HG02981 (cell line): ENCODE data around the gene TMEM47.

Source experiments
- ATAC-seq: cut with Tn5 transposase; IDR thresholded peaks from one replicate; pipeline ENCODE4 v1.9.1; 2021; ENCODE audit warnings: mild to moderate bottlenecking, moderate library complexity; ENCODE audit not compliant: unreplicated experiment

The TMEM47 gene

DNA sequence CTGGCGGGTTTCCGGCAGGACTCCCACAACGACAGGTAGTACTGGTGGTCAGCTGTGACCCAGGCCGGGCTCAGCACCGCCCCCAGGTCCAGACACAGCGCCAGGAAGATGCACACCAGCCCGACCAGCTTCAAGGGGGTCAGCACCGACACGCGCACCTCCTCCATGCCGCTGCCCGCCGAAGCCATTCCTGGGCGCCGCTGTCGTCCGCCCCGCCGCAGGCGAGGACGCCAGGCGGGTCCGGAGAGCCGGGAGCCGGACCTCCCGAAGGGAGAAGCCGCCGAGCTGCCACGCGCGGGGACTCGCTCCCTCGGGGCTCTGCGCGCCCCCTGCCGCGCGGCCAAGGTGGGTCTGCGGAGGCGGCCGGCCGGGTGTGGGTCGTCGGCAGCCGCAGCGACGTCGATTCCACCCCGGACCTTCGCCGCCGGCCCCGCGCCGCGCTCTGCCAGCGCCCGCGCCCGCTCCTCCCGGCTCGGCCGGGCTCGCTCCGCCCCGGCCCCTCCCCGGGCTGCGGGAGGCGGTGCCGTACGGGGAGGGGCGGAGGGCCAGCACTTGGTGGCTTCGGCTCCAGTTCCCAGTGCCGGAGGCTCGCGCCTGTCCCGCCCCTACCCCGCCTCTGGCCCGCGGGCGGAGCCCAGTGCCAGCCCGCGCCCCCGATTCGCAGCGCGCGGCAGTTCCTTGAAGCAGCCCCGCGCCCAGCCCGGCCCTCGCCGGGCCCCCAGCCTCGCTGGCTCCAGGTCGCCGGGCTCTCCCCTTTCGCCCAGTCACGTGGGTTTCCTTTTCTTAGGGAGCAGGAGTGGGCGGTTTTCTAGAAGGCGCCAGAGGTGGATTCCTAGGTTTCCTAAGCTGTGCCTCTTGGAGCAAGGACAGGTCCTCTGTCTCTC, at the start of gene TMEM47:
Gene TMEM47 (minus strand): TSS at position 444 of the 884 bp plus-strand sequence. CDS start 256 bp downstream, at position 188.
- ATAC-seq = no peak

DNA sequence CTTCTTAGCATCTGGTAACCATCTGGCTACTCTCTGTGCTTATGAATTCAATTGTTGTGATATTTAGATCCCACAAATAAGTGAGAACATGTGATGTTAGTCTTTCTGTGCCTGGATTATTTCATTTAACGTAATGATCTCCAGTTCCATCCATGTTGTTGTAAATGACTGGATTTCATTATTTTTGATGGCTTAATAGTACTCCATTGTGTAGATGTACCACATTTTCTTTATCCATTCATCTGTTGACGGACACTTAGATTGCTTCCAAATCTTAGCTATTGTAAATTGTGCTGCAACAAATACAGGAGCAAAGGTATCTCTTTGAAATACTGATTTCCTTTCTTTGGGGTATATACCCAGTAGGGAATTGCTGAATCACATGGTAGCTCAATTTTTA, 30.0 kb upstream of the TMEM47 start:
- ATAC-seq = no peak

DNA sequence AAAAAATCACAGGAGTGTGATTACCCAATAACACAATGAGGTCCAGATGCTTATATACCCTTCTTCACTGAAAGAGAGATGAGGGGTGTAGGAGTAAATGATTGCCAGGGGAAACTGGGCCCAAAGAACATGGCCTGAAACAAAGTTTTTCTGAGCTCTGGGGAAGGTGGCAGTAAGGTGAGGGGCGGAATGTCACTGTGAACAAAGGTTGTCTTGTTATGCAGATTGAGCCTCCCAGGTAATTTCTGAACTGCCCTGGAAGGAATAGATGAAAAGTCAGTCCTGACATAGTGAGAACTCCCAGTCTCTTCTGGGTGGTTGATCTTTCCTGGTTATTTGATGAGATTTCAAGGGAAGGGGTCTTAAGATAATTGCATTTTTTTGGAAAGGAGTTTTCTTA, 2.5 kb upstream of the TMEM47 start:
- ATAC-seq = no peak

DNA sequence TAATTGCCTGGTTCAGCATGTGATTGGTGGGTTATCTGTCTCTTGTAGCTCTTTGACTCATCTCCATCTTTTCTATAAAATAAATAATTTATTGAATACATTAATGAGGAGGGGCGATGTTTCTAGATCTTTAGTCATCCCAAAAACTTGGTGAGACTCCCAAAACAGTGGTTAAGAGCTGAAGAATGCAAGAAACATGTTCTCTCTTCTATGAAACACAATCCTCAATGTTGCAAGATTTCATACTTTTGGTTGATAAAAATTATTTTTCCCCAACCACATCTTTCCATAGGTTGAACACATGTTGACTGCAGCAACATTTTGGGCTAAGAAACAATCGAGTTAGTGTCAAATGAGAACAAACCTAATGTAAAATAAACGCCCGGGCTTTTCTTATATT, 1.2 kb upstream of the TMEM47 start:
- no peak for ATAC-seq

DNA sequence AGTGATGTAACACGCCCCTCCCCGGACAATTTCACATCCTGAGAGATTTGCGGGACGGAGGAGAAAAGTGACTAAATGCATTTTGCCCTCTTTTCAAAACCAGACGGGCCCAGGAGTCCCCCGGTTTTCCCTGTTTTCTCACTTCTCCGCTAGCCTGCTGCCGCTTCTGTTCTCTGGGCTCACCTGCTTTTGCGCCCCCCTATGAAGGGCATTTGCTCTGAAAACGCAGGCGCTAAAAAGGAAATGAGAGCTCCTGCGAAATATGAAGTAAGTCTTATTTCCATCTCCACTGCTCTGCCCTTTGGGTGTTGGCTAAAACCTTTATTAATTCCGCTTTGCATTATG, 613 bp upstream of the TMEM47 start:
- no peak for ATAC-seq

DNA sequence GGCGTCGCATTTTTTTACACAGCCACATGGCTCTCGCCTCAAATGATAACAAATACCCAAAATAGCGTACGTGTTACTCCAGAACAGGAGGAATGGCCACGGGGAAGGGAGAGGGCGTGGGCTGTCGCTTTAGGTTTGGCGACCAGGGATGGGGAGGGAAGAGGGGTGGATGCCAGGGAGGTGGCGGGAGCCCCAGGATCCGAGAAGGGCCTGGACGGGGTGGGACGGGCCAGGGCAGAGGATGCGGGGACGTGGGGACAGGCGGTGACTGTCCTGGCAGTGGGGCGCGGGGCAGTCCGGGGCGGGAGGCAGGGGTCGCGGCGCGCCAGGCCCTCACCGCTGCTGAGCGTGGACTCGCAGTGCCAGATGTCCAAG, 631 bp downstream of the TMEM47 start:
- ATAC-seq = no peak

DNA sequence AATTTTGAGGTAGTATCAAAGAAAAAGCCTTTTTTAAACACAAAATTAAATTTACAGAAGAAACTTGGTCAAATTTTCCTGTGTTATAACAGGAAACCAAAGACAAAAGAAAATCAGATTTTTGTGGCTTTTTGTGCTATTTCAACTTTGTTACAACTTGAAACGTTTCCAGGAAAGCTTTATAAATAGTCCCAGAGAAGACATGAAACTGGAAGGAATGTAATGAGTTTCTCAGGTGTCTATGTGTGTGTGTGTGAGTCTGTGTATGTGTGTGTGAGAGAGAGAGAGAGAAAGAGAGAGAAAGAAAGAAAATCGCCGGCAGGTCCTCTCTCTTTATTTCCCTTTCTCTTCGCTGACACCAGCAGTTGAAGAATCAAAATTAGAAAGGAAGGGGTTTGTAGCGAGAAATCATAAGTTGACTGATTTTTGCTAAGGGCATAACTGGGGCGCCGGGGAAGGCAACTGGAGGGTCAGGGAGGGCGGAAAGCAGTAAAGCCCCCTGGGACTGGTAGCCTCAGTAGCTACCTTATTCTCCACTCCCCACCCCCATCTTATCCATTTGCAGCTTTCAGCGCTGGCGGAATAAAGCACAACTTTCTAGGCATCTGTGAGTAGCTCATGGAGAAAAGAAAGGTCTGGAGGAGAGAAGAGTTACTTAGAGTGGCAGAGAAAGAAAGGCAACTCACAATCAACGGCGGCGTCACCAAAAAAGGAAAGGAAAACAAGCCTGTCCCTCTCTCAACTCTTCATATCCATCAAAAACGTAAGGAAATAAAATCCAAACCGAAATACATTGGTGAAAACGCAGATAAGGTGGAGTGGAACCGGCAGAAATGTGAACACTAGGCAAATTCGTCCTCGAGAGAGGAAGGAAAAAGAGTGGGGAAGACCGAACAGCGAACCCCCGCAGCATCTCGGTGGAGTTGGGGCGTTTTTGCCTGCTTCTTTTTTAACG, 1.3 kb downstream of the TMEM47 start:
- ATAC-seq = no peak

DNA sequence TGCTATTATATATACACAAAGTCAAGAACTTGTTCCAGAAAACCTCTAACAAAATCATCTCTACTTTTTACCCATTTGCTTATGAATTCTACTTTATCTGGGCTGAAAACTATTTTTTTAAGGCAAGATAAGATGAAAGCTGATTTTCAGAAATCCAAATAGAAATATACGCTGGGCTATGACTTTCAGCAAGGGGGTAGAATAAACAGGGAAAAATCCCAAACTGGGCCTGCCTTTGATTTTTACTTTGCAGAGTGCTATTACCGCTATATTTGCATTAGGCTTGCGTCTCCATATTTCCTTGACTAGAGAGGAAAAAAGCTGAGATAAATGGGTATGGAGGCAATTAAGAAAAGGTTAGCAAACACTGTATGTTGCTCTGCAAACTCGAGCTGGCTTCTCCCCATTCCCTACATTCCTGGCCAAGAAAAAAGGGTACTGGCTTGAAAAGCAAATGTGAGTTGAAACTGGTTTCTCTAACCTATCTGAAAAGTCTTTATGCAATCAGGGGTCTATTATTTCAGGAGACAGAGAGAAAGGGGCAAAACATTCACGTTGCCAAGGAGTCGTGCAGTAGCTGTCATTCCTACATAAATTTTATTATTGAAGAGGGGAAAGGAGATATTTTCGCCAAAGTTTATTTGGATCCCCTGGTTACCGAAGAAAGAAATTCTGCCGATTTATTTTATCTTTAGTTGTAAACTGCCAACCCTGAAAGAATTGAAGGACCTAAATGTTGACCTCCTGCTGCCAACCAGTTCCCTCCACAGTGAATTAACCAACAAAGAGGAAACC, 2.2 kb downstream of the TMEM47 start:
- ATAC-seq = no peak

DNA sequence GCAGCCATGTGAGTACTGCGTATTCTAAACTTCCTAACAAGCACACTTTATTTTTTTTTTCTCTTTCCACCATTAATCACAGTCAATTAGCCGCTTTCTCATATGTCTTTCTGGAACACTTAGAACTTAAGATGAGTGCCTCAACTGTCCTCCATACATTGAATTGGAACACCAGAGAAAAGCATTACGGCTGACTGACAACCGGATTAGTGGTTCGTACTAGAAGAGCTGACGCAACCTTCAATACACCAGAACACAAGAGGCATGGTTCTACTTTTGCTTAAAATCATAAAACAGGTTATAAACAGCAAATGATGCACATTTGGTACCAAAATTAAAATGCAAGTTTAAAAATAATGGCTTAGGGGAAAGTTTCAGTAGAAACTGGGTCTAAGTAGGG, 3.3 kb downstream of the TMEM47 start:
- no peak for ATAC-seq

DNA sequence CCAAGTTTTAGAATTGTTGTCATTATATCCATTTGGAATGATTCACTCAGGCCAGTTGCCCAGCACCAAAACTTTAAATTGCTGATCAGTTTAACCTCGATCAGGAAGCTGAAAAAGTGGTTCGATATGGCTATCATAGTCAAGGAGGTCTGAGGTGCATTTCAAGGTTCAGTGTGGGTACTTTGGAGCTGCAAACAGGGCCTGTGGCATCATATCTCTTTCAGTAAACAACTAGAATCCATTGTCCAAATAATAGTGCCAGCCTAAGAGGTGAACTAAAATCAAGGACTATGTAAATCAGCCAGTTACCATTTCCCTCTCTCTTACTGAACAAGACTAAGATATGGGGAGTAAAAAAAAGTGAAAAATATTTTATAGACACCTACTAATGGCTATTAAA, 14.2 kb downstream of the TMEM47 start:
- ATAC-seq = no peak

DNA sequence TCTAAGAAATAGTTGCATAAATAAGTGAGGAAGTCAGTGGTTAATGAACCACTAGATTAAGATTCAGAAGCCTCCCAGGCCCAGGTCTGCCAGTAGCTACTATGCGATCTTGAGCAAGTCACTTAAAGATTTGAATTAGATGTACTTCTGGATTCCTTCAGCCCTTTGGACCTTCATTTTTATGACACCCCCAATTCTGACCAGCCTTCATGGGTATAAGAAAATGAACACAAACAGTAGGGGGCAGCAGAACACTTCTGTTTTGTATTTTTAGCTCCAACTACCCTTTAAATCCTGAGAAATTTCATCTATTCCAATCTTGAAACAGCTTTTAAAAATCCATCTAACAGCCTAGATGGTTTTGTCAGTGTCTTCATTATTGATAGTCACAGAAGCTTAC, 19.0 kb downstream of the TMEM47 start:
- no peak for ATAC-seq

DNA sequence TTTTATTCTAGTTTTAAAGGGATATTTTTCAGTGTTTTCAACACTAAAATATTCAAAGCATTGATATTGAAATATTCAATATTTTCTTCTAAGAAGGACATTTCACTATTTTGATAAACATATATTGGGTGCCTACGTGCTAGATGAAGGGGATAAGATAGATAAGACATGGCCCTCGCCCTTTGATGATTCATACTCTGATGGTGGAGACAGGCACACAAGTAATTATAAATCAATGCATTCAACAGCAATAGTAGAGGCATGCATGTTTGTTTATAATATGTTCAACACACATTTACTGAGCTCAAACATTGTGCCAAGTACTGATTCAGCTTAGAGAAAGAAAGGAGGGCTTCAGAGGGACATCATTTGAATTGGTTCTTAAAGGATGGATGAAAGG, 22.7 kb downstream of the TMEM47 start:
- no peak for ATAC-seq

DNA sequence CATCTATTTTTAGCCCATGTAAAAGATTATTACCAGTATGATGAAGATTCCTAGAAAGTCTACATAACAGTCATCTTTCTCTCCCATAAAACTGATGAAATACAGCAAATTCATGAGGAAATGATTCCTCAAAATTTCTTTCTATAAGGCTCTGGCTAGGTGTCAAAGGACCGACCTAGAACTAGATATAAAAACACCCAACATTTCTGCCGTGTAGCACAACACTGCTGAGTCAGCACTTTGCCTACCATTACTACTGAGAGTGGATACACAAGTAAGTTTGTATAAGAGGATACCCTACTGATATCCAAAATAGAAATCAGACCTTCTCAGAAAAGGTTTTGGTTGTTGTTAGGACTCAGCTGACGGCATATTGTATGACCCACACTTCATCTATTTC, 24.7 kb downstream of the TMEM47 start:
- ATAC-seq = no peak

DNA sequence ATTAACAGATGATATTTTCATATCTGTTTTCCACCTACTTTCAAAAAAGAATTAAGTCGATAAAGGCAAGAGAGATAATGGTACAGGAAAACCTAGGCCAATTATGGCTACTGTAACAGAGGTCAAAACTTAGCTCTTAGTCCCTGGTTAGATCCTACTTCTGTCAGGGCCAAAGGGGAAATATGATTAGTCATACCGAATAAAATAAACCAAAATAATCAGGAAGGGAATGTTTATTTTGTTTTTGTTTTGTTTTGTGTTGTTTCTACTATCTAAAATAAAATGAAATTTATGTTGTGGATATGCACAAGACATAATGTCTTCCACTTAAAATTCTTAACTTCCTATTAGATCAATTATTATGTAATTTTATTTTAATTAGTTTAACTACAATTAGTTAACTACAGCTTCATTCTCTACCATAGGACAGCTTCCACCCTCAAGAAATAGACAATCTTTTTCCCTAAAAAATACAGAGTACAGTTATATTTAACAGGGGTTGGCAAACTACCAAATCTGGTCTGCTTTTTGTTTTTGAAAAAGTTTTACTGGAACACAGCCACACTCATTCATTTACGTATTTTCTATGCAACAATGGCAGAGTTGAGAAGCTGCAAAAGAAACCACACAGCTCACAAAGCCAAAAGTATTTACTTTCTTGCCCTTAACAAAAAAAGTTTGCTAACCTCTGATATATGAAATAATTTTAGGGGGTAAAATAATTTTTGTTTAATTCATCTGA, 25.4 kb downstream of the TMEM47 start:
- no peak for ATAC-seq

DNA sequence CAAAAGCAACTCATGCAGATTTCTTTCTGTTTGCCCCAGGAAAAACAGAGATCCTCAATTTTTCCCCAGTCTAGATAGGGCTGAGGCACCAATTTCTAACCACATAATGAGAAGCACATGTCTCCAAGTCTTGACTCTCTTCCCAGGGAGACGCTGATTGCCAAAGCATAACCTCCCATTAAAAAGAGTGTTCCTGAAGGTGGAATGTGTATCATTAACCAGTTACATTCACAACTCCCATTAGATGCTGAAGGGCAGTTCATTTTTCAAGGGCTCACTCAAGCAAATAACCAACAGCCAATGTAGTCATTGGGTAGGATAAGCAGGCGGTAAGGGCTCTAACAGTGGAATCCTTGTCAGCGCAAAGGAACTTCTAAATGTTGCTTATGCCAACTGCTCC, 27.5 kb downstream of the TMEM47 start:
- no peak for ATAC-seq

DNA sequence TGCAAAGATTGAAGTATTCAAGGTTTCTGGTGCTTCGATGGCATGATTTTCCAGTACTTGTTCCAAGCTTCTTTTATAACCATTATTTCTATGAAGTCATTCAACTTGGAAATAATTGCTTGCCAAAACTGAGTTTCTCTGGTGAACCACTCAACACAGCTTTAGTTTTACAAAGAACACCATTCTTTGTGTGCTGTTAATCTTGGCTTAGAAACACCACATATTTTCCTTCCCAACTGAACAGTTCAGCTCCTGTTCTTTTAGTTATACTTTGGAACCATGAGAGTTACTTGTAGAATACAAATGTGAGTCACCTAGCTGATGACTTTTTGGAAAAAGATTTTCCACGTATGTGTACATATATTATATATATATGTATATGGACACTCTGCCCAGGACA, 32.7 kb downstream of the TMEM47 start:
- no peak for ATAC-seq

DNA sequence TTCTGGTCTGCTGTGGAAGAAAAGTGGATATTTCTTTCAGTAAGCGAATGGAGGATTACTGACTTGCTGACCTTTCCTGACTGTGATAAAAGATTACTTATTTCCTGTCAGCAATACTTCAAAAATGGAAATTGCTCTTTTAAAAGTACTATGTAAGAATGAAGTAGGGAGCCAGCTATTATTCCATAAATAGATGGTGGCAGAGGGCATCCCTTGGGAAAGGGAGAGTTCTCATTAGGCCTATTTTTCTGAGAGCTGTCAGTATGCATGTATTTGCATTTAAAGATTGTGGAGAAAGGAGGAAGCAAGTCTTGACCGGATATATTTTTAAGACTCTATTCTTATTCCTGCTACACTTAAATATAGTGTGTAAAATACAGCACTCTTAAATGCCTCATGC, 37.2 kb downstream of the TMEM47 start:
- no peak for ATAC-seq

DNA sequence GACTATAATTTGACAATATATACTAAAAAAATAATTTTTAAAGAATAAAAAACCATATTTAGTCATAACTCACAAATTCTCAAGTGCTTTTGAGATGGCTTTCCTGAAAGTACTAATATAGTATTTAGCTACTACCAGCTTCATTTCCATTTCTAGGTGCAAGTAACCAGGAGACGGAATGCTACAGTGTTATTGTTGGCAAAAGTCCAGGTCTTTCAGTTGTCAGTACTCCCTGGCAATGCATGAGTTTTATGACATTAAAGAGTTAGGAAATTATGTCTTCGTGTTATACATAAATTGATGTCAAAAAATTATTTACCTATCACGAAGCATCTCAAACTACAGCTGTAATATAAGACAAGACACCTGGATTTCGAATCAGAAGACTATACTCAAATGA, 45.0 kb downstream of the TMEM47 start:
- ATAC-seq = no peak

DNA sequence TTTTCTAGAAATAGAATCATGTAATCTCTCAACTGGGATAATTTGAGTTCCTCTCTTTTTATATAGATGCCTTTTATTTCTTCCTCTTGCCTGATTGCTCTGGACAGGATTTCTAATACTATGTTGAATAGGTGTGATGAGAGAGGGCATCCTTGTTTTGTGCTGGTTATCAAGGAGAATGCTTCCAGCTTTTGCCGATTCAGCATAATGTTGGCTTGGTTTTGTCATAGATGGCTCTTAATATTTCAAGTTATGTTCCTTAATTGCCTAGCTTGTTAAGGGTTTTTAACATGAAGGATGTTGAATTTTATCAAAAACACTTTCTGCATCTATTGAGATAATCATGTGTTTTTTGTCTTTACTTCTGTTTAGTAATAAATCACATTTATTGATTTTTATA, 58.7 kb downstream of the TMEM47 start:
- ATAC-seq = no peak

DNA sequence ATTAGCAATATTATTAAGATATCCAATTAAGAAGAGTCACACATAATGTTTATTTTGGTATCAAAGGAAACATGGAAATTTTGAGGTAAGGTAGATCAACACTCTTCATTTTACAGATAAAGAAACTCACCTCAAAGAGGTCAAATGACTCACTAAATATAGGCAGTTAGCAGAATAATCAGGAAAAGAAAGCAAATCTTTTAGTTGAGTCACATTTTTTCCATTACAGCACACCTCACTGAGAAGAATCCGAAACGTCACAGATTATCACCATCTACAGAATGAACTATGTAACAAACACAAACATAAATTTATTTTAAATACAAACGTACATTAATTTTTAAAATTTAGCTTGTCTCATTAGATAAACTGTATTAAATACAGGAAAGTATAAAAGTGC, 70.1 kb downstream of the TMEM47 start:
- no peak for ATAC-seq
